ENCODE results near the gene ATXN7L1.
A peak's percentile ranks its signal among the peaks of the same experiment; 100 is the strongest.

The ATXN7L1 gene

DNA sequence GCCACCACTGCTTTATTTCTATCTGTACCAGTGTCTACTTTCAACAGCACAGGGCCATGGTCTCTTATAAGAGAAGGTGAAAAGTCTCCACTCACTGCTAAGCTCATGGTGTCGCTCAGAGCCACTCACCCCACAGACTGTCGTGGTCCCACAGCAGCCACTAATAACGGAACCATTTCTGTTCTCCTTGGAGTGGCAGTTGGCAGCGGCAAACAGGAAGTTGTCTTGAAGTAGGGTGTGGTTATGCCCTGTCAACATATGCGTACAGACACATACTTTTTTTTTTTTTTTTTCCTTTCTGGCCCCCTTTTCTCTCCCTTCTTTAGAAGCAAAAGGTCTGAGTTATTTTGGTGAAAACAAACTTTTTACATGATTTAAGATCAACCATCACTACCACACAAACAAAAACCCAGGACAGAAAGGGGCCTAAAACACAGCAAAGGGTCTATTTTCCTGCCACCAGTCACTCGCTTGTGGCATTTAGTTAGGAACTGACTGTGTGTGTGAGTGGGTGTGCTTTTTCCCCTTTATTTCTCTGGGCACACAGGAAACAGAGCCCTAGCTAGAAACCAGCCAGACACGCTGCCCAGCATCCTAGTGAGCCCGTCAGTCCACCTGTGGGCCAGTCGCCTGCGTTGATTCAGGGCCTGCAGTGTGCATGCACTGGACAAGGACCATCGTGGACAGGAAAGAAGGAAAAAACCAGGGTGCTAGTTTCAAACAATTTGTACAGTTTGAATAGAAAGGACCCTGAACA is 198.4 kb downstream of the ATXN7L1 start:
- DNase-seq (ENCODE audit: low read depth in 2 of 2), result peak in 1 of 2 donors; percentile 36

DNA sequence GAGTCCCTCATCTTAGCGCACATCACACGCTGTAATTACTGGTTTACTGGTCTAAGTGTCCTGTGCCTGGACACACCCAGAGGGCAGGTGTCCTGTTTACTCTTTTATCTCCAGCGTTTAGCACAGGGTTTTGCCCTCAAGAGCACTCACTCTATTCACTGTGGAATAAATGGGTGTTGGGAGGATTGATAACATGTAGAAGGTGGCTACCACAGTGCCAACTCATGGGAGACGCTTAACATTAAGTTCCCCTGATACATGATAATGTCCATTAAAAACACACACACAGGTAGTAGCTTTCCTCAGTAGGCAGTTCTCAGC is 199.0 kb downstream of the ATXN7L1 start:
- no peak for DNase-seq (ENCODE audit: low read depth in 2 of 2)

DNA sequence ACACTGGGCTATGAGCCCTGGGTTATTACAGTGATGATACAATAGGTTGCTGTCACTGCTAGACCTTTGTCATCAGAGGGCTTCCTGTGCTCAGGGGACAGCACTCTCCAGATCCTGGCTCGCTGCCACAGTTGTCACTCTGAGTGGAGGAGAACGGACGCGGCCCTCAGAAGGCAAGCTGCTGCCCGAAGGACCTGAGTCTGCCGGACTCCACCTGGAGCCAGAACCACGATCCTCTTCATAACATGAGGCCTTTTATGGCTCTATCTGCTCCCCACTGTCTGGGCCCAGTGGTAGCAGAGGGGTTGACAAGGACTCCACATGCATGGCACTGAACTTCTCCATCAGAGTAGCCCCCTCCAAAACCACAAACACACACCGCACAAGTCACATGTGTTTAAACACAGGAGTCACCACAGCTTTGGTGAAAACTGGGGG is 200.4 kb downstream of the ATXN7L1 start:
- peak in 1 of 2 donors; percentile 53 for DNase-seq (ENCODE audit: low read depth in 2 of 2)

DNA sequence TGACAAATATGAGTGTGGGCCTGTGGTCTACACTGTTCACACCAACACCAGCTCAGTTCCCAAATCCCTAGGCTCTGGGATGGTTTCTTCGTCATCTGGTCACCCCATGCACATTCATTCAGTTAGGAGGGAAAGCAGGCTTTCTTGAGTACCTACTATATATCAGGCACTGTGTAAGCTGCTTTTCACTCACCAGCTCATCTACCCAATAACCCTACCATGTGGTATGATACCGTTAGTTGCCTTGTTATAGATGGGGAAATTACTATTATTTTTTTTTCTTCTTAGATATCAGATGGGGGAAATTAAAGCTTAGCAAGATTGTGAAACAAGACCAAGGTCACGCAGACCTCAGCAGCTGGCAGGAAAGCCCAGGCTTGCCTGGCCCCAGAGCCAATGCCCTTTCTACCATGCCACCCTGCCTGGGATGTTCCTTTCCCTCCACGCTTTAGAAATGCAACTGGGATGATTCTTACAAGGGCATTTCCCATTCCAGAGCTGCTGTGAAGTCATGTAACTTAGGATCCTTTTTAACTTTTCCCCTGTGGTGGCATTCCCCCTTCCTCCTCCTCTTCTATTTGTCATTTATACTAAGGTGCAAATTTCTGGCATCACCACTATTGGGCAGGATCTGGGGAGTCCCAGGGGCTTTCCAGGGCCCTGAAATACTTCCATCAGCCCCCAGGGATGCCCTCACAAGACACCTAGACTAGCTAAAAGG is 202.0 kb downstream of the ATXN7L1 start:
- no peak for DNase-seq (ENCODE audit: low read depth in 2 of 2)

DNA sequence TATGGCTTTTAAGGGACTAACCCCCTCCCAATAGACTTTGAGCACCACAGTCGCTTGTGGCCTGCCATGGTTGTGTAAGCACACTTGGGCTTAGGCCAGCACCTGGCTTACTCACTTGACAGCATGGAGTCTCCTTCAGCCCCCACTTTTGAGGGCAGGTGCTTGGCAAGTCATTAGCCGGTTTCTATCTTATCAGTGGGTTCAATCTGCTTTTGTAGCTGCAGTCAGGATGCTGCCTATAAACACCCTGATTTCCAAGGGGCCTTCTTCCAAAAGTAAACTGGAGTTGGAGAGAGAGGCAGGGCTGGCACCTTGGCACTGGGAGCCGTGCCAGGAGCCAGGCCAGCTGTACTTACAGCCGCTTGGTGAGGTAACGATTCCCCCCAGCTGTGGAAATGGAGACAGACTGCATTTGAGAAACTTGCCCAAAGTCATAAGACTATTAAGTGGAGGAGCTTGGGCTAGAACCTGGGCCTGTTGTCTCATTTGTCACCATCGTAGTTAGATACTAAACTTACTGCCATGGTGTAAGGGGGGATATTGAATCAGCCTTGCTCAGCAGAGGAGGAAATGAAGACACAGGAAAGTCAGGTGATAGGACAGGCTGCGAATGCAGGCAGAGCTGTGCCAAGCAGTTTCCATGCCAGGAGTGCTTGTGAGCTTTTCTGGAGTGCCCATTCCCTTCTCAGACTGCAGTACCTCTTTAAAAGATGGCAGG is 202.9 kb downstream of the ATXN7L1 start:
- DNase-seq (ENCODE audit: low read depth in 2 of 2), result no peak

DNA sequence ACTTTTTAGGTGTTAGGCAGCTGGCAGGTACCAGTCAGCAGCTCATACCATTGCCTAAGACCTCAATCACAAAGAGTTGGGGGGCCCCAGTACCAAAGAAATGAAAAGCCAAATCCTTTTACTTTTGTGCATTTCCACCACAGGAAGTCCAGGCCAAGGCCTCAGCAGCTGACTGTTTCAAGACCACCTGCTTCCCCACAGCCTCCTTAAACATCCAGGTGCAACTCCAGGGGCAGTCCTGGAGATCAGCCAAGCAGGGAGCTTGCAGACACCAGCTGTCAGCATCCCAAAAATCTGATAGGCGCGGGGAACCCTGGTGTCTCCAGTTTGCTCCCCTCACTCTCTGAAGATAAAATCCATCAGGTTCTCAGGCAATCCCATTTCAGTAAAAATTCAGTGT is 203.6 kb downstream of the ATXN7L1 start:
- DNase-seq (ENCODE audit: low read depth in 2 of 2), result no peak

DNA sequence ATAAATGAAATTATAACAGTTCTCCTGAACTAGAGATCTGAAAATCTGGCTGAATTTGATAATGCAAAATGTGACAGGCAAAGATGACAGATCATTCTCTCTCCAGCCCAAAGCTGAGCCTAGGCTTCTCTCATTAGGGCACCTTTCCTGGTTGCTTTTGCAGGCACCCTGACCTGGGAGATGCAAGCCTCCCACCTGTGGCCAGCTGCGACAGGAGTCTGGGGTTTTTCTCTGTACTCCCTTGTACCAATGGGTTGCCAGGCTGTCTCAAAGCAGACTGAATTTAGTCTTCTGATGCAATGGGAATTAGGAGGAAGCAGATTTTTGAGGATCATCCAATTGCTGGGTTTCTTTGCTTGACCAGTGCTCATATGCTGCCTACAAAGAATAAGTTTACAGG is 210.1 kb downstream of the ATXN7L1 start:
- DNase-seq (ENCODE audit: low read depth in 2 of 2), result no peak

DNA sequence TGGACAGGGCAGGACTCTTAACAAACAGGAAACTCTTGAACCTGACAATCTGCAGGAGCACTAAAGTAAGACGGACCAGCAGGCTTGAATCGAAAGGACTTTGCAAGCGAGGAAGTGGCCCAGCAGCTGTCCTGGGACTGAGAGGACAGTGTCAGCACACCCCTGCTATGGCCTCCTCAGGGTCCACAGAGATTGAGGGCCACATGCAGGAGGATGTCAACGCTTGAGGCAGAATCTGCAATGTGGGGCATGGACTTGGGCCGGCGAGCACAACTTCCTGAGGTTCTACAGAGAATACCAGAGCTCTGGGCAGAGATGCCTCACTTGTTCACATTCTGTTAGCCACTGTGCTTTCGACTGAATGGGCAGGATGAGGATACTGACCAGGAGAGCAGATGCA is 210.7 kb downstream of the ATXN7L1 start:
- no peak for DNase-seq (ENCODE audit: low read depth in 2 of 2)

DNA sequence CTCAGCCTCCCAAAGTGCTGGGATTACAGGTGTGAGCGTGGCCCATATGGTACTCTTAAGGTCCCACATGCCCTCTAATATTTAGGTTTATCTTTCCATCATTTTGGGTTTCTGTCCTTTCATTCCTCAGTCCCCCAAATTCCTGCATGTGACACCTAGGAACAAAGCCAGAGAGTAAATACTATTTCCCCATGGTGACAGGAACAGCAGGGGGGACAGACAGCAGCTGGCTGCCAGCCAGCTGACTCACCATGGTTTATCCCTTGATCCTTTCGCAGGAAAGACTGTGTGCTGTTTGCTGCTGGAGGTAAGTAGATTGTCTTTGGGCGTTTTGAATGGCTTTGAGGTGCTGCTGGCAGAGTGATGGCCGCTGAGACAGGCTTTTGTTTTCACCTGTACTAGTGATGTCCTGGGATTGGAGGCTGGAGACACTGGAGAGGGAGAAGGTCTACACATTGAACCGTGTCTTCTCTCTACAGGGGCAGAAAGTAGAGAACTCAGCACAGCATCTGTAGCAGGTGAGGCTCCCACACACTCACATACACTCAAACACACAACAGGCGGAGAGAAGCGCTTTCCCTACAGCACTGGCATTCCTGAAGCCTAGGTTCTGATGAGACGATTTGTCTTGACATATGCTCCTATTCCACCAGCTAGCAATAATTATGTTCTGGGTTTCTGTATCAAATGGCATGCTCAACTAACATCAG is 211.4 kb downstream of the ATXN7L1 start:
- no peak for DNase-seq (ENCODE audit: low read depth in 2 of 2)

DNA sequence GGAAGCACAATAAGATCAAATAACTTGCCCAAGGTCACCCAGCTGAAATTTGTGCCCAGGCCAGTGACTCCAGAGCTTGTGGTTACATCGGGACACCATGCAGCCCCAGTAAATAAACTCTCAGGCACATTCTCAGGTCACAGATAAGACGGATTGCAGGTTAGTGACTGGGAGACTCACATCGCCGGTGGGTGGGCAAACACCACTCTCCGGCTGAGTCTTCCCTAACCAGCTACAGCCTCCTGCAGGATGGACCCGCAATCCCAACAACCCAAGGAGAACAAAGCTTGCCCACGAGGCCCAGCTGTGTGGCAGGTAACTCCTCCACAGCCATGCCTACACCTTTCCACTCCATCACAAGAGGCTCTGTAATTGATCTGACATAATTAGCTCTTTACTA is 213.4 kb downstream of the ATXN7L1 start:
- no peak for DNase-seq (ENCODE audit: low read depth in 2 of 2)

DNA sequence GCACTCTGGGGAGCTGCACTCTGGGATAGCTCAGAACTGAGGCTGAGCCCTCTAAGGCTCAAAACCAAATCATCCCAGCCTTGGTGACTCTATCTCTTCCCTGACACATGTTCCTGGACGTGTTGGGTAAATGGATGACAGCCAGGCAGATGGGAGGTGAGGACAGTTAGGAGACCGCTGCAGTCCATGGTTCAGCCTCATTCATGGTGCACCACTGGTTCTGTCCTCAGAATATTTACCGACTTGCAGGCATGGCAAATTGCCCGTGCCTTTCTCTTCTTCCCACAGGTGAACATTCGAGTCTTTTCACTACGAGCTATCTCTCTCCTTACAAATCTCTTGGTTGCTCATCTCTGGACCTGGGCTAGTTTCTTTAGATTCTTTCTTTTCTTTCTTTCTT is 214.8 kb downstream of the ATXN7L1 start:
- no peak for DNase-seq (ENCODE audit: low read depth in 2 of 2)

DNA sequence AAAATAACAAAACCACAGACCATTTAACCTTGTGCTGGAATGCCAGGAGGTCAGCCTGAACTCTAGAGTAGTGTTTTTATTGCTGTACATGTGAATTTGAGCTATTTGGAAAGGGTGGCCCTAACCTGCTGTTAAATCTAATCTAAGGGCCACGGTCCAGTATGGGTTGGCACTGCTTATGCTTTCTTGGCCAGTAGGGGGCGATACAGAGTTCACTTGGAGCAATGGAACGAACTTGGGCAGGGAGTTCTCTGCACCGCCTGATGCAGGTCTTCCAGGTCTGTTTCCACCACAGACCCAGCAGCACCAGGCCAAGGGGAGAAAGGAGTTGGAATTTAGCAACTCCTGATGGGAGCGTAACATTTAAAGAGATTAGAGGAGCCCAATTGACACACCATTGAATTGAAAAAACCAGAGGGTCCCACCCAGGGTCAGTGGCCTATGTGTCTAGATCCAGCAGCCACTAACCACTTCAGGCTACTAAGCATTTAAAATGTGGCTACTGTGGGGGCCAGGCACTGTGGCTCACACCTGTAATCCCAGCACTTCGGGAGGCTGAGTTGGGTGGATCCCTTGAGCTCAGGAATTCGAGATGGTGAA is 219.4 kb downstream of the ATXN7L1 start:
- DNase-seq (ENCODE audit: low read depth in 2 of 2), result peak; percentile 34 to 62

DNA sequence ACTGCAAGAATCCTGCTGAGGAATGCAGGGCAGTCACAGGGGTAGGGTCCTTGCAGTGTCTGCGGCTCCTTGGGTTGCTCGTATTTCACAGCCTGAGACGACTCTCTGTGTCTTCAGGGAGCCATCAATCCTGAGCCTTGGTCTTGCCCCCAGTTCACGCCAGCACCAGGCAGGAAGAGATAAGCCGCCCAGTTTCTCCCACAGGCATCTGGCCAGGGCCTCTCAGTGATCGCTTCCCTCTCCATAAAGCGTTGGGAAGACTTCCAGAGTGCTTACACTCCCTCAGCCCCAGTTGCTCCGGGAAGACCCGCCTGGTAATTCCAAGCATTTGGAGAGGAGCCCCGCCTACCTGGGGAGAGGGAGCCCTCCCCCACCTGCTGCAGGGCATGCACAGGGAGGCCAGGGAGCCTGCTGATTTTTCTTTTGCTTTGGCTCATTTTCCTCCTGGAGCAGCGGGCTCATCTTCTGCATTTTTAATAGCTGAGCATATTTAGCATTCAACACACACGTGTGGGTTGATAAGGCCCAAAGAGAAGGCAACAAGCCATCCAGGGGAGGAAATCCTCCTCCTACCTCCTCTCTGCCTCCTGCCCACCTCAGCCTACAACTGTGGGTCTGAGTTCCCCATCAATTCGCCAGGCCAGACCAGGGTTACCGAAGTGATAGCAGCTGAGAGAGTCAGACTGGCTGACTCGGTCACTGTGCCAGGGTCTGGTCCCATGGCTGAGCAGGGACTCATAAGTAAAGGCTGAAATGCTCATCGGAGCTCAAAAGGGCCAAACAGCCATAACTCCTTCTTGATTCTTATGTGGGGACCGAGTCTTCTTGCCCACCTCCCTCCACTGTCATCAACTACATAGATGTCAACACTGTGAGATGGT is 220.7 kb downstream of the ATXN7L1 start:
- no peak for DNase-seq (ENCODE audit: low read depth in 2 of 2)

DNA sequence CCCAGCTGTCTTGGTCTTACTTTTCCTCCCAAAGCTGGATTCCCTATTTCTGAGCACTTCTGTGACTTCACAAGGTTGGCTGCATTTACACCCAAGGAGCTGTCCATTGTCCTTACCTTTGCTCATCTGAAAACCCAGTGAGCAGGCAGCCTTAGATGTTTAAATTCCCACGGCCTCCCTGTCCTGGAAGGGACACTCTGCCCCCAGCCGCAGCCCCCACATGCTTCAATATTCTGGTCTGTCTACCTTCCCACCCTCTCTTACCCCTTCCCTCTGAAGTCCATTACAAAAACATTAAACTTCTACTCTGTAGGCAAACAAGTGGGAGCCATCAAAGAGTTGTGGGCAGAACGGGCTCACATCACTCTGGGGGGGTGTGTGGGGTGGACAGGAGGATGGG is 221.3 kb downstream of the ATXN7L1 start:
- no peak for DNase-seq (ENCODE audit: low read depth in 2 of 2)

DNA sequence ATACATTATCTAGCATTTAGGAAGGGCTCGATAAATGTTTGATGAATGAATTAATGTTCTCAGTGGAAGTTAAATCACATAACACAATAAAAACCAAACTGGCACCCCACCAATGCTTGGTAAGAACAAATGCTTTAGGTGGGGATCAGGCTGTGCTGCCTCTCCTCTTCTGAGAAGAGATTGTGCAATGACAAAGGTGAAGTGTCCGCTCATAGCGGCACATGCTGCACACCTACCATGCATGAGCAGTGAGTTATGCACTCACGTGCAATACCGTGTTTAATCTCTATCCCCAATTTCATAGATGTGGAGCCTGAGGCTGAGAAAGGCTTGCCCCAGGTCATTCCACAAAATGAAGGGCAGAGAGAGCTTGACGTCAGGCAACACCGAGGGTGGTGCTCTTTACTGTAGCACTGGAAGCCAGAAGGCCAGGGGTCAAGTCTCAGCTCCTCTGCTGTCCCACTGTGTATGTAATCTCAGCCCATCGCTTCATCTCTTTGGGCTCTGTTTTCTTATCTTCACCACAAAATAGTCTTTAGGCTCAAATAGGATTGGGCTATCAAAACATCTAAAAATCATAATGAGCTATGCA is 222.2 kb downstream of the ATXN7L1 start:
- DNase-seq (ENCODE audit: low read depth in 2 of 2), result no peak

DNA sequence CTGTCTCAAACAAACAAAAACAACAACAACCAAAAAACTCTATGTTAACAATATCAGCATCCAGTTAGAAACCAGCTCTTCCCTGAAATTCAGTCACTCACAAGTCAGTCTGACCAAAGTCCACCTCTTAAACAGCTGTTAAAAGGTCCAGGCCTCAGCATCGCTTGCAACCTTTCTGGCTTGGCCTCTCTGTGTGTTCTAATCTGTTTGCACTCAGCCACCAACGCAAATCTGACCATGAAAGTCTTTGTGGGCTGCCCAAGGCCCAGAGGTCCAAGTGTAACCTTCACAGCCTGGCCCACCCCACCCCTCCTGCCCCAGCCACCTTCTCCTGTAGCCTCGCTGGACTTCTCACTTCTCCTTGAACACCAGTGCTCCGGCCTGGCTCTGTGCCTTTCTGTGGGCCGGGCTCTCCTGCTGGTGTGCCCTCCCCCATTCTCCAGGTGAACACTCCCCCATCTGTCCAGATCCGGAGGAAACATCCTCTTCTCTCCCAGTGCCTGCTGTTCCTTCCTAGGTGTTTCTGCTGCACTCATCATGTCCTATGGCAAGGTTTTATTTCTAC is 222.9 kb downstream of the ATXN7L1 start:
- DNase-seq (ENCODE audit: low read depth in 2 of 2), result no peak

DNA sequence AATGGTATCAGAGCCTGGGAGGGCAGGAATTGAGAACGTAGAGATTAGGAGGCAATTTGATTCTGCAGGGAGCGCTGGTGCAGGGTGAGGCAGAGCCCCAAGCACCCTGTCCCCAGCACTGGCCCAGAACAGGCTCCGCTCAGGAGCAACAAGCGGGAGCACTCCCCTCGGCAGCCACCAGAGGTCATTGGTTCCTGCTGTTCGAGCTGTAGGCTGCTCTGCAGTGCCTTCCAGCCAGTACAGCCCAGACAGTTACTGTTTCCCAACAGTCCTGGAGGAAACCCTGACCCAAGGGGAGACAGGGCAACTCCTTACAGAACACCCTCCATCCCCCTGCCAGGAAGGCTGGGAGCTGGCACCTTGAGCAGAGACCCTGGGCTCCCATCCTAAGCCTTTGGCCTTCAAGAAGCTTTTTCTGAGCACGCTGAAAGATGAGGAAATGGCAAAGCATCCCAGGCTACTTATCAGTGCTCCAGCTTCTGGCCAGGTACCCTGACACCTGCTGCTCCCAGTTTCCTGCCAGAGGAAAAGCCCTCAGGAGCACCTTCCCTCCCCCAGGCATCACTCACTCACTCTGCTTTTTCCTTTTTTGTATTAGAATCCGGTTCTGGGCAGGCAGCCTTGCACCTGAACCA is 223.9 kb downstream of the ATXN7L1 start:
- peak; percentile 49 to 62 for DNase-seq (ENCODE audit: low read depth in 2 of 2)

DNA sequence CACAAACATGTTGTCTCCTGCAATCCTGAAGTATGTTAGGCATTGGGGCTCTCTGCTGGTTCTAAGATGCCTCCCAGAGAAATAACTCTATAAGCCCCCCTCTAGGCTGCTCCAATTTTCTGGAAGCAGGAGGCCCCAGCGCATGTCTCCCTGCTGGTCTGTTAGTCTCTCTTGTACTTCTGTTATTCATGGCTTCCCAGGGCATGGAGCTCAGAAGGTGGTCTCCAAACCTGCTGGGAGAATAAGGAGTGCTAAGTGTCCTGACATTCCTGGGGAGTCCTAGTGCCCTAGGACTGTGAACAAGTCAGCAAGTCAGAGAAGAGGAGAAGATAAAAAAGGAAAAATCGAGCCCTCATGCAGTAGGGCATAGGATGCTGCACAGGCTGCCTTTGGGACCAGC is 224.6 kb downstream of the ATXN7L1 start:
- DNase-seq (ENCODE audit: low read depth in 2 of 2), result no peak

DNA sequence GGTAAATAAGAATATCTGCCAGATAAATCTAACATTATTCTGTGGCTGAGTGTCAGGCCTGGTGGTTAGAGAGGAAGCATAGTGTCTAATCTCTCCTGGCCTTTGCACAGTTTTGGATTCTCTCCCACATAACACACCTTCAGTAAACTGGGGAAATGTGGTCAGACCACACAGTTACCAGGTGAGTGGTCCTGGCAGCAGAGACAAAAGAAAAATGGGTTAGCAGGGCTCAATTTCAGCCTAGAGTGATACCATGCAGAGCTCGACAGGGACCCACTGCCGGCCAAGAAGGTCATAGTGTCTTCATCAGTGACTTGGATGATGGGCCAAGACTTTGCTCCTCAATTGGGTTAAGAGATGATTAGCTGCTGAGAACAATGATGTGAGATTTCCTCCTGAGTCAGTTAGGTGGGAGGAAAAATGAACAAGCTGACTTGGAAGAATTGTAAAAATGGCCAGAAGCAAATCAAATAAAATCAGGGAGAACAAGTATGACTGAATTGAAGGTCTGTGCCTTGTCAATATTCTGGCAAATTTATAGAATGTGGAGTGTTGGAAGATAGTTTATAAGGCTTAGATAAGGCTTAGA is 225.9 kb downstream of the ATXN7L1 start:
- DNase-seq (ENCODE audit: low read depth in 2 of 2), result no peak

Data from stimulated activated CD8-positive, alpha-beta memory T cell treated with anti-CD3 and anti-CD28 coated beads, Interleukin-2, amount 100 ng/mL, for 48 hours (primary cell).